Measurements from ENCODE around the gene MSANTD2.

DNA sequence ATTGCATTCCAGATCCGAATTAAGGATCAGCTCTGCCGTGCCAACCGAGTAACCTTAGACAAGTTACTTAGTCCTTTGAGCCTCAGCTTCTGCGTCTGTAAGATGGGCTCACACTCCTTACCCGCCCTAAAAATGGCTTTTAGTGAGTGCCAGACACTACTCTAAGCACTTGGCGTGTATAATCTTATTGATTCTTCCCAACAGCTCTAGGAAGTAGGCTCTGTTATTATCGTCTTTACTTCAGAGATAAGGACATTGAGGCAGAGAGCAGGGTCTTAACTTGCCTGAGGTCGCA is 43.4 kb upstream of the MSANTD2 start:
- TF ChIP-seq CTCF (IDR thresholded peaks at IDR 0.05; ENCODE audit: insufficient read depth, low read length, poor library complexity, severe bottlenecking) (no peak), EZH2phosphoT487 (conservative IDR thresholded peaks at IDR 0.05; ENCODE audit: low read length) (no peak)
